ENCODE measurements around the gene RAB42.

DNA sequence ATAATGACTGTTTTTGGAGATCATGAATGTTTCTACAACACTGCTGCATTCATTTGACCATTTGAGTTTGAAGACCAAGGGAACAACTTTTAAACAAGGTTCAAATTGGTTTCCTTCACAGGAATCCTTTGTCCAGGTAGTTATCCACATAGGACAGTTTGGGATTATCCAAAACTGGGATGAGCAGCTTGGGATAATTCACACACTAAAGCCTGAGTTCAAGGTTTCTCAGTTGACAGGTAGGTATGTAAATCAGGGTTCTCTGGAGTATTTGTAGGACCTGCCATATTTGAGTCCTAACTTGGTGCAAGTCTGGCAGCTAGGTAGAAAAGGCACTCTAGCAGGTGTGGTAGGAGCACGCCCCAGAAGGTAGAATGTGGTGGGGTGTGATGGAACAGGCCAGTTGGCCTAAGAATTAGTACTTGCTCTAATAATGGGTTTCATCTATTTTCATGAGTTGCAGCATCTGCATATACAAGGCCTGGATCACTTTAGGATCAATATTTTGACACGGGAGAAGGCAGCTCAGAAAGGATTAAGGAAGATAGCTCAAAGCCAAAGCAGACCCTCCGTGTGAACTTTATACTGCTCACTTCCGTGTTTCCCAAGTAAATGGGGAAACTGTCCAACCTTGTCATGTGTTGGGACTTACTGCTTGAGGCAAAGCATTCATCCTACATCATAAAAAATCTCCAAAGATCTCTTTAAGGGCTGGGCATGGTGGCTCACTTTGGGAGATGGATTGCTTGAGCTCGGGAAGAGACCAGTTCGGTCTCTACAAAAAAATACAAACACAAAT lies 14.1 kb upstream of the RAB42 start:
- TF ChIP-seq CTCF (IDR thresholded peaks at IDR 0.05; ENCODE audit: insufficient read depth, low read length, poor library complexity, severe bottlenecking), result no peak
- no peak for TF ChIP-seq EZH2phosphoT487 (conservative IDR thresholded peaks at IDR 0.05; ENCODE audit: low read length)
